Stimulated activated CD8-positive, alpha-beta memory T cell treated with anti-CD3 and anti-CD28 coated beads, Interleukin-12 subunit alpha, Interleukin-12 subunit beta, amount 100 ng/mL, for 4 hours (primary cell): ENCODE results near the gene PKP4.
A peak's percentile ranks its signal among the peaks of the same experiment; 100 is the strongest.
"Not testable (repeated sequence)": the region's sequence is repeated elsewhere in the genome, so short reads cannot be mapped to it uniquely, and the experiment has no call there.

Experiments used
- DNase-seq: peaks from one replicate; pipeline ENCODE4 v3.0.0-alpha.2; 2020; ENCODE audit warnings: low read depth

PKP4 gene, protein sequence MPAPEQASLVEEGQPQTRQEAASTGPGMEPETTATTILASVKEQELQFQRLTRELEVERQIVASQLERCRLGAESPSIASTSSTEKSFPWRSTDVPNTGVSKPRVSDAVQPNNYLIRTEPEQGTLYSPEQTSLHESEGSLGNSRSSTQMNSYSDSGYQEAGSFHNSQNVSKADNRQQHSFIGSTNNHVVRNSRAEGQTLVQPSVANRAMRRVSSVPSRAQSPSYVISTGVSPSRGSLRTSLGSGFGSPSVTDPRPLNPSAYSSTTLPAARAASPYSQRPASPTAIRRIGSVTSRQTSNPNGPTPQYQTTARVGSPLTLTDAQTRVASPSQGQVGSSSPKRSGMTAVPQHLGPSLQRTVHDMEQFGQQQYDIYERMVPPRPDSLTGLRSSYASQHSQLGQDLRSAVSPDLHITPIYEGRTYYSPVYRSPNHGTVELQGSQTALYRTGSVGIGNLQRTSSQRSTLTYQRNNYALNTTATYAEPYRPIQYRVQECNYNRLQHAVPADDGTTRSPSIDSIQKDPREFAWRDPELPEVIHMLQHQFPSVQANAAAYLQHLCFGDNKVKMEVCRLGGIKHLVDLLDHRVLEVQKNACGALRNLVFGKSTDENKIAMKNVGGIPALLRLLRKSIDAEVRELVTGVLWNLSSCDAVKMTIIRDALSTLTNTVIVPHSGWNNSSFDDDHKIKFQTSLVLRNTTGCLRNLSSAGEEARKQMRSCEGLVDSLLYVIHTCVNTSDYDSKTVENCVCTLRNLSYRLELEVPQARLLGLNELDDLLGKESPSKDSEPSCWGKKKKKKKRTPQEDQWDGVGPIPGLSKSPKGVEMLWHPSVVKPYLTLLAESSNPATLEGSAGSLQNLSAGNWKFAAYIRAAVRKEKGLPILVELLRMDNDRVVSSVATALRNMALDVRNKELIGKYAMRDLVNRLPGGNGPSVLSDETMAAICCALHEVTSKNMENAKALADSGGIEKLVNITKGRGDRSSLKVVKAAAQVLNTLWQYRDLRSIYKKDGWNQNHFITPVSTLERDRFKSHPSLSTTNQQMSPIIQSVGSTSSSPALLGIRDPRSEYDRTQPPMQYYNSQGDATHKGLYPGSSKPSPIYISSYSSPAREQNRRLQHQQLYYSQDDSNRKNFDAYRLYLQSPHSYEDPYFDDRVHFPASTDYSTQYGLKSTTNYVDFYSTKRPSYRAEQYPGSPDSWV

DNA sequence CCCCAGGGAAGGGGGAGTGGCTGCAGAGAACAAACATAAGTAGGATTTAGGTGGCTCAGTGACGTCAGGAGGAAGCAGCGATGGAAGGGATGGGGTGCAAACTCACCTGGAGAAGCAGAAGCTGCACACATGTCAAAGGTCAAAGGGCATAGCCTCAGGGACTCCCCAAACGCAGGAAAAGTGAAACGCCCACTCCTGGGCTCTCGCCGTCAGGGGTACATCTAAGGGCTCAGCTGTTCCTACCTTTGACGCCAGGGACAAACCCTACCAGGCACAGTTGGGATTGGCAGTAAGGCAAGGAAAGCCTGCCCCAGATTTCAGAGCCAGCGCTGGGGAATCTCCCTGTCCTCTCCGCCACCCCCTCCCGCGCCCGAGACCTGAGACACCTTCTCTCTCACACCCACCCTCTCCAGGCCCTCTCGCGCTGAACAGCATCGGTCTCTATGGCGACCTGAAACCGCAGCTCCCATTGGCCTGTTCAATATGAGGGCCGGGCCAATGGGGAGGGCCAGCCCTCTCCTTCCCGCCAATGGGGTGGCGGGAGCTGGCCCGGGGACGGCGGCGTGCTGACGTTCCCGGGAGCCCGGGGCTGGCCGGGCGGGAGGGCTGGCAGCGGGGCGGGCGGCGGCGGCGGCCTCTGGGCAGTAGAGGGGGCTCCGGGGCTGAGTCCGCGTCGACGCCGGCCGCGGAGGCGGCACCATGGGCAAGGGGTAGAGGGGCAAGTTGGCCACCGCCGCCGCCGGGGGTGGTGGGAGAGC is at the start of gene PKP4, which contains the start of gene CCDC148:
PKP4 (plus strand) TSS at position 644 of the 758 bp plus-strand sequence. CDS start 76,233 bp downstream, outside the sequence.
CCDC148 (minus strand) TSS at position 445 of the 758 bp plus-strand sequence; CDS start at position 131, 314 bp downstream.
- peak; percentile 83 for DNase-seq

DNA sequence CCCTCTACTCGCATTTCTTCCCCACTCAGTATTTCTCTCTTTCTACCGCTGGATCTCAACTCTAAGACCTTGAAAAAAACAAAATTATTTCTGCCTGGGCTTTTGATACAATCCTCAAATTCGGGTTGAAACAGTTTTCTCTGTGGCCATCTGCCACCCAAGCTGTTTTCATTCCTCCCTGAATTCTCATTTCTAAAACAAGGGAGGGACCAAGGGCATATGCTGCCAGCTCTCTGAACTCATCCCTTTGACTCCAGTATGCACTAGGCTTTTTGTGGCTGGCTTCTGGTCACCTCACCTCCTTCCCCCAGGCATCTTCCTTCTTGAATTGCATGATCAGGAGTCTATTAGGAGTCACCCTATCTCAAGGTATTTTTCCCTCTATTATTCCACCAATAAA is 49.7 kb upstream of the PKP4 start:
- no peak for DNase-seq

DNA sequence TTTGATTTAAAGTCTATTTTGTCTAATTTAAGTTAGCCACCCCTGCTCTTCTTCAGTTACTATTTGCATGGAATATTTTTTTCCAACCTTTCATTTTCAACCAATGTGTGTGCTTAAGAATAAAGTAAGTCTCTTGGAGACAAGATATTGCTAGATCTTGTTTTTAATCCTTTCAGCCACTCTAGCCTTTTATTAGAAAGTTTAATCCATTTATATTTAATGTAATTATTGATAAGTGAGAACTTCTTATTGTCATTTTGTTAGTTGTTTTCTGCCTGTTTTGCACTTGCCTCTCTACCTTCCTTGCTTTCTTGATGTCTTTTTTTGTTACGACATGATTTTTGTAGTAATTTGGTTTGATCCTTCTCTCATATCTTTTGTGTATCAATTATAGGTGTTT is 46.6 kb upstream of the PKP4 start:
- no peak for DNase-seq

DNA sequence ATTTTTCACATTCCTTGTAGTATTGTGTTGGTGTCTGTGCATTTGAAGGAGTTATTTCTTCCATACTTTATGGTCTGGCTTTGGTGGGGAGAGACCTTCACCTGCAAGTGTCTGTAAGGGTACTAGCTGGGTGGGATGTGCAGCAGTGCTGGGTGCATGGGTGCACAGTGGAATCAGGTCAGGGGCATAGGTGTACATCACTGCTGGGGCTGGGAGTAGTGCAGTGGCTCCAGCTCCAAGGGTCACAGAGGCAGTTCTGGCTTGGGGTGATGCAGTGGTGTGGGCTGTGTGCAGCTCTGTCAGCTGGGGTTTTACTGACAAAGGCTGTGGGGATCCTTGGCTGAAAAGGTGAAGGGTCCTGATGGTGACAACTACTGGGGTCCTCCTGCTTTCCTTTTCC is 45.0 kb upstream of the PKP4 start:
- DNase-seq: no peak

DNA sequence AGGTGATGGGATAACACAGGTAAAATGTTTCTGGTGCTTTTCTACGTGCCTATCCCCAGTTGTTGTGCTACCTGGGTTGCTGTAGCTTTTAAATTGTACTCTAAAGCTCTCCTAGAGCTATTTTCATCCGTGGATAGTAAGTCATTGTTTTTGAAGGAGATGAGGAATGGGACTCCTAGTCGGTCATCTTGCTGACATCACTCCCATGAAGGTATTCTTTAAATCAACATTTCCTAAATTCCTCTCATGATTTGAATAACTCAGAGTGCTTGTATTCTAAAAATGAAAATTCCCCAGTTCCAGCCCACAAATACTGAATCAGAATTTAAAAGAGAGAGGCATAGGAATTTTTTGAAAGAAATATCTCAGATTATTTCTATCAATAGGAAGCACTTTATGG is 44.5 kb upstream of the PKP4 start:
- DNase-seq: no peak

DNA sequence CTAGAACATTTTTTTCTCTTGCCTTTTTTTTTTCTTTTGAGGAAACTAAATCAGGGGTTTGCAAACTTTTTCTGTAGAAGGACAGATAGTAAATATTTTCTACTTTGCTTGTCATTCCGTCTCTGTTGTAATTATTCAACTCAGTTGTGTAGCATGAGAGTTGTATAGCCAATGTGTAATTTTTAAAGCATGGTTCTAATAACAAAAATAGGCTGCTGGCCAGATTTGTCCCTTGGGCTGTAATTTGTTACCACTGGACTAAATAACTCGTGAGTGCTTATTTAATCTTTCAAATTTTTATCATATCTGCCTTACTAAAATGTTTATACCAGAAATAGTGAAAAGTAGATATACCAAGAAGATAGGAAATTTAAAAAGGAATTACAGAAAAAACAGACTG is 43.2 kb upstream of the PKP4 start:
- no peak for DNase-seq

DNA sequence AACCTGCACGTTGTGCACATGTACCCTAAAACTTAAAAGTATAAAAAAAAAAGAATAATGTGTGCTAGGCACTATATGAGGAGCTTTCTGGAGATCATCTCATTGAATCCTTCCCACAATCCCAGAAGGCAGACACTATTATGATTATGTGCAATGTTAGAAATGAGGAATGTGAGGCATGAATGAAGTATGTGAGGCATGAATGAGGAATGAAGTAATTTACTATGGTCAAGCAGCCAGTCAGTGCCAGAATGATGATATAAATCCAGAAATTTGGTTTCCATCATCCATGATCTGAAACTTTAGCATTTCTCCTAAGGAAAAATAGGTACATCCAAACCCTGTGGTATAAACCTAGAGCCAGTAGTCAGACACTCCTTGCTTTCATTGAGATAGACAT is 42.2 kb upstream of the PKP4 start:
- DNase-seq: no peak

DNA sequence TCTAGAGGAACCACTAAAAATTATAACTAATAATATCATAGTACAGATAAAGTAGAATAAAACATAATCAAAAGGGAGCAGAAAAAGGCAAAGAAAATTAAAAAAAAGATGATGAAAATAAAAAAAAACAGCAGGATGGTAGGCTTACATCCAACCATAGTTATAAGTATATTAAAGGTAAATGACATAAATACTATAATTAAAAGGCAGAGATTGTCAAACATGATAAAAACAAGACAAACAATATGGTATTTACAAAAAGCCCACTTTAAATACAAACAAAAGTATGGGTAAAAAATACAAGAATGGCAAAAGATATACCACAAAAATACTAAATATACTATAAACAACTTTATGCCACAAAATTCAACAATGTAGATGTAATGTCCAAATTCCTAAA is 24.6 kb upstream of the PKP4 start:
- no peak for DNase-seq

DNA sequence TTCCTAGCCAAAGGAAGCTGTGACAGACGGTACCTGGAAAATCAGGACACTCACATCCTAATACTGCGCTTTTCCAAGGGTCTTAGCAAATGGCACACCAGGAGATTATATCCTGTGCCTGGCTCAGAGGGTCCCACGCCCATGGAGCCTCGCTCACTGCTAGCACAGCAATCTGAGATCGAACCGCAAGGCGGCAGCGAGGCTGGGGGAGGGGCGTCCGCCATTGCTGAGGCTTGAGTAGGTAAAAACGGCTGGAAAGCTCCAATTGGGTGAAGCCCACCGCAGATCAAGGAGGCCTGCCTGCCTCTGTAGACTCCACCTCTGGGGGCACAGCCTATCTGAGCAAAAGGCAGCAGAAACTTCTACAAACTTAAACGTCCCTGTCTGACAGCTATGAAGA is 23.0 kb upstream of the PKP4 start:
- DNase-seq: not testable (repeated sequence)

DNA sequence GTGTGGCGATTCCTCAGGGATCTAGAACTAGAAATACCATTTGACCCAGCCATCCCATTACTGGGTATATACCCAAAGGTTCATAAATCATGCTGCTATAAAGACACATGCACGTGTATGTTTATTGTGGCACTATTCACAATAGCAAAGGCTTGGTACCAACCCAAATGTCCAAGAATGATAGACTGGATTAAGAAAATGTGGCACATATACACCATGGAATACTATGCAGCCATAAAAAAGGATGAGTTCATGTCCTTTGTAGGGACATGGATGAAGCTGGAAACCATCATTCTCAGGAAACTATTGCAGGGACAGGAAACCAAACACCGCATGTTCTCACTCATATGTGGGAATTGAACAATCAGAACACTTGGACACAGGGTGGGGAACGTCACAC is 17.7 kb upstream of the PKP4 start:
- DNase-seq: not testable (repeated sequence)

DNA sequence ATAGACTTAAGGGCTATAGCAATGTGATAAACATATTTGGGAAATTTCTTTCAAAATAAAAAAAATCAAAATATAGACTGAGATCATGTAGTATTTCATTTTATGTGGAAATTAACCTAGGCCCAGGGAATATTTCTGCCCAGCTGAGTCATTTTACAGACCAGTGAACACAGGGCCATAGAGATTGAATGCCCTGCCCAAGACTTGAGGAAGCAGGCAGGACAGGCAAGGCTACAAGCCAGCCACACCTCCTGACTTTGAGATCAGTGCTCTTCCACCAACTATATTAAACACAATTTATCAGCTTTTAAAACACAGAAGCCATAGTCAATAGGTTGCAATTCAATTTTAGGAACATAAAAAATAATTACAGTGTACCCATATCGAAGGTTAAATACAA is 13.1 kb upstream of the PKP4 start:
- DNase-seq: no peak

DNA sequence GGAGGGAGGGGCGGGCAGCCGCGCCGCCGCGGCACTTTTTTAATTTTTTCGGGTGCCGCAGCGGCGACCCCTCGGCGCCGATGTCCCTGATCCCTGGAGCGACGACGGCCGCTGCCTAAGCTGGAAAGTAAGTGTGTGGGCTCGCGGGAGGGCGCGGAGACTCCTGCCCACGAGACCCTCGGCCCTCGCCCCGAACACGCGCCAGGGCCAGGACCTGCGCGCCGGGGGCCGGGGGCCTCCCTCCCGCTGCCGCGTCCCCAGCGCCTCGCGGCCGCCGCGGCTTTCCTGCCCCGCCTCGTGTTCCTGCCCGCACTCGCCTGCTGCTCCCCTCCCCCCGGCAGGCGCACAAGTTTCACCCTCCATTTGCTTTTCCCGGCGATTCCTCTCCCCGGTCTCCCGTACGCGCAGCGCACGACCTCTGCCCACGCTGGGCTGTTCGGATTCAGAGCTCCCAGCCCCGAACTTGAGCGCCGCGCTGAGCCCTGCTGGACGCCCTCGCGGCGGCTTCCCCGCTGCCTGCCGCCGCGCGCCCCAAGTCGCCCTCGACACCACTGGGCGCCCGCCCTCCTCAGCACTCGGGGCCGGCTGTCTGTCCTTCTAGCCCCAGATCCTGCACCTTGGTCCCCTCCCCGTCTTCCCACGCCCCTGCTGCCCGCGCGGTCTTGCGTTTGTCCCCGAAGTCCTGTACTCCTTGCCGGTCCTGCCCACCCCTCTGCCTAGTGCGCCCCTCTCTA is 507 bp downstream of the PKP4 start:
- DNase-seq: peak; percentile 32

DNA sequence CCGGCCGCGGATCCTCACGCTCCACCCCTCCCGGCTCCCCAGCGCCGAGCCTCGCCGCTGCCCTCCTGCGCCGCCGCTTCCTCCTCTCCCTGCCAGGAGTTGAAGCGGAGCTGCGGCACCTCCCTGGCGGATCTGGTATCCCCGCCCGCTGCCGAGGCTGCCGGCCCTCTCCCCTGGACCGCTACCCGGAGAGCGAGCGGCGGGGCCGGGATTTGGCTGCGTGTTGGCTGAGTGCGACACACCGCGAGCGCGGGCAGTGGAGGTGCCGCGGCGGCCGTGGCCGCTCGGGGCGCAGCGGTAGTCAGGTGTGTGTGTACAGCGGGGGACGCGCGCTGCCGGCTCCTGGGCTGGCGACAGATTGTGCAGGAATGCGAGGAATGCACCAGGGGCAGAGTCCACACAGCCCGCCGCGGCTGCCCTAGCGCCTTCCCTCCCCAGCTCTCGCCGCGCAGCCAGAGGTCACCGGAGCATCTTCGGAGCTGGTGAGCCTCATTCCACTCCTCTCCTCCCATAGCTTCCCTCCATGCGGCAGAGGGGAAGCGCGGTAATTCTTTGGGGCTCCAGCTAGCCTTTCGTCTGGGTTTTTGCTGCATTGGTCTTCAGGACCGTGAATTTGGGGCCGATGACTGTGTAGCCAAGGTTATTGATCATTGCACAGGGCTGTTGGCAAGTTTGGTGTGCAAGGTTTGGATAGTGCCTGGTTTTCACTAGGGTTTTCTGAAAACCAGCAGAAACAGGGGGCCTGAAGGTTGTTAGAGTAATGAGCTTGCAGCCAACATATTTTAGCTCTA is 1.3 kb downstream of the PKP4 start:
- DNase-seq: peak; percentile 35

DNA sequence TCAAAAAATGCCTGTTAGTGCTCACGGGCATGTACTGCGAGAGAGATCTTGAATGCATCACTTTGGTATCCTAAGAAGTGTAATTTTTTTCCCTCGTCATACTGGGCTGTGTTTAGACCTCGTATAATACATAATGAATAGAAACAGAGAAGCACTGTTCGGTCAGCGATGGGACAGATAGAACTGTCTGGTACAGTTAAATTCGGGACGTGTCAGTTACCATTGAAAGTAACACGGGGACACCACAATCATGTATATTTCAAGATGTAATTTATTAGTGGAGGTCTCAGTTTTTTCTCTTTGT is 1.8 kb downstream of the PKP4 start:
- DNase-seq: no peak

DNA sequence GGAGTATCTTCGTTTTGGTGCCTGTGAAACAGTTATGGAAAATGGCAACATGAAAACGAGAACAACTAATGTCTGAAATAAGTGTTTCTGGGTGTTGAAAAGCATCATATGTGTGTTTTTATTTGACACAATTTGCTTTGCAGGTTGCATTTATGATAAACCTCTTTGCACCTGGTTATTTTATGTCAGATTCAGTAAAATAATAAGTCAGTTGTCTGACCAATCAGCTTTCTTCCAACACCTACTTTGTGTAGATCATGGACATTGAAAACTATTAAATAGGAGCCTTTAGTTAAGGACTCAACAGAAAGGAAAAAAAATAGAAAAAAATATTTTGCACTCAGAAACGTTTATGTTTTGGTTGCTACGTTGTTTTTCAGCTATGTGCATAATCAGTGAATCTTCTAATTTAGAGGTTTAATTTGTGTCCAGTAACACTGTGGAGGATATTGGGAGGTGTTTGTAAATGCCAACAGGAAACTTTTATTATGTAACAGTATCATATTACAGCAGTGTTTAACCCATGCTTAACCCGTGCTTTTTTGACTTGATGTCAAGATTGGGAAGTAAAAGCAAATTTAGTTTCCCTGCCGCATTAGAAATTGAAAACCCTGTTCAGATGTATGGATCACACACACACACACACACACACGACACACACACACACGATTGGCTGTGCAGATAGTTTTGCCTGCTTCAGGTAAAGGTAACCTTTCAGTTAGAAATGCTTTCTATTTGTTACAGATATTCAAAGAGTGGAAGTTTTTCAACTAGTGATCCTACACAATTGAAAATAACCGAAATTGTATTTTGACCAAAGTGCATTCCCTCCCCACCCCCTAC is 2.6 kb downstream of the PKP4 start:
- DNase-seq: no peak

DNA sequence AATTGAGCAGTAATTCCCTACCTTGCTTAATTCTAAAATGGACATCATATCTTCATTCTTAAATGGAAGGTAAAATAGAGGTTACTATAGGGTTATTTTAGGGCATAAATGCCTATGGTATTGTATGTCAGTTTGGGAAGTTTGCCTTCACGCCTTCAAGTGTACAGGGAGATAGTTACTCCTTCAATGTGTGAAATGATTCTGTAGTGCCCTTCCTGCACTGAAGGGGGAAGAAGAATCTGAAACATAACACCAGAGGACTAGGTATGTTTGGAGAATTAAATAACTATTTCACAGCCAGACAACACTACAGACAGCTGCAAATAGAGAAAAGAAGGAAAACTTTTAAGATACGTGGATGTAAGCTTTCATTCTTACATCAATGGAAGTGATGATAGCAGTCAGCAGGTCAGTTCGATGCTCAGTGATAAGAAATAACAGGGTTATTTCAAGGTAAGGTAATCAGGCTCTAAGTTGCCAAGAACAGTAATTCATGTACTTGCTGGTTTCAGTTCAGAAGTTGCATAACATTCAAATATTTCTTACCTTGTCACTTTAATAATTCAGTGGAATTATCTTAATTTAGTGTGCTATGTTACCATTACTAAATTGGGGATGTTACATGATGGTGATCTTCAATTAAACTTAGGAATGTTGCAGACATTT is 4.0 kb downstream of the PKP4 start:
- DNase-seq: no peak

DNA sequence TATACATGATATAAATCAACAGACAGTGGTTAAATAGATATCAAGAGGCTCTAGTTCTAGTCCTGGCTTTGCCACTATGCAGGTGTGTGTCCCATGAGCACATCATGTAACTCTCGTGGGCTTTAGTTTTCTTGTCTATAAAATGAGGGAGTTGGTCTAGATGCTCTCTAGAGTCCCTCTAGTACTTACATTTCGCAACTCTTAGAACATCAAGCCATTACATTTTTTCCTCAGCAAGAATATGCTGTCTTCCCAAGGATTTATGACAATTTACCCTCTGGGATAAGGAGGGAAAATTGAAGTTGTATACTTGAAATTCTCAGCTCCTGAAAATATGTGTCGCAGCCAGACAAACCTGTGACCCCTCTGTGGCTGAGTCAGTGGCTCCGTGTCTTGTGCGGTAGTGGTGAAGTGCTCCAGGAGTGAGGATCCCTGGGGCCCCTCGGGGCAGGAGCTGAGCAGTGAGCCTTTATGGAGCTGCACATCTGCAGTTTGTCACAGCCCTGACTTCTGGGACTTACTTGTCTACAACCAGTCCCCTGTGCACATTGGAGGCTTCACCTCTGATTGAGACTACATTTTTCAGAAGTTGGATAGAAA is 6.8 kb downstream of the PKP4 start:
- no peak for DNase-seq
